K562 (cell line): ENCODE data around the gene IQGAP3. TPM values are rescaled to one million over a fixed set of nuclear protein-coding genes. Genes with fewer than 3 reads are reported as not detected.
A peak's percentile ranks its signal among the peaks of the same experiment; 100 is the strongest.

Experiments
- ATAC-seq: fragments of 200-7000 bp; cut with Tn5 transposase; 3 replicates; pipeline ENCODE4 v1.9.1; 2020; ENCODE audit warnings: moderate library complexity
- BruUV-seq: library from RNA; stranded (reverse); fragments of 400-500 nt; replicated peaks from 2 replicates; lab custom pipeline; 2021; lab: Mats Ljungman, UMichigan
- CTCF ChIA-PET: fragments of 300-600 bp; formaldehyde crosslinking; extraction: SDS; loops from one replicate; lab custom pipeline; 2021; ENCODE audit warnings: low intra/inter-chr PET ratio; lab: Yijun Ruan, JAX
- POLR2A ChIA-PET: fragments of 300-600, 350-650 bp; sonication (Branson Sonifier 250); formaldehyde crosslinking; extraction: SDS; loops from one replicate; lab custom pipeline; 2021; ENCODE audit warnings: antibody characterized with exemption, inconsistent platforms; lab: Yijun Ruan, JAX
- DNase-seq, 4 experiments: peaks; one replicate each; pipeline versions ENCODE4 v3.0.0 to v3.0.0-alpha.2; 2011 to 2018; ENCODE audit warnings: low spot score in 3 of 4, mixed read lengths in 3 of 4; ENCODE audit errors: extremely low read depth in 1 of 4
- FAIRE-seq: peaks from 2 replicates; lab custom pipeline; 2011; peaks lifted over from hg19 to GRCh38; lab: Jason Lieb, UNC
- H2AFZ ChIP-seq: 2 replicates; pipeline ENCODE4 v1.6.0; 2011; ENCODE audit warnings: low read depth, low read length, control low read depth, inconsistent platforms
- H3K27ac ChIP-seq: fragments of 200-600 bp; 3 replicates; pipeline ENCODE4 v1.8.0; 2011; ENCODE audit warnings: low read depth, mild to moderate bottlenecking, control low read depth, inconsistent platforms, low read length, moderate library complexity, mixed read lengths; ENCODE audit errors: extremely low read depth
- H3K27me3 ChIP-seq, 2 experiments: fragments of 300-600 bp in 1 of 2; 2 replicates in 1 of 2; 3 replicates in 1 of 2; pipeline versions ENCODE4 v1.6.0 to v1.8.0; 2011; ENCODE audit warnings: inconsistent platforms in 2 of 2, low read length in 2 of 2, mild to moderate bottlenecking in 1 of 2, mixed read lengths in 1 of 2, moderate library complexity in 1 of 2; ENCODE audit not compliant: control insufficient read depth in 2 of 2, insufficient read depth in 2 of 2
- H3K36me3 ChIP-seq: fragments of 300-600 bp; 3 replicates; pipeline ENCODE4 v1.8.0; 2011; ENCODE audit warnings: mild to moderate bottlenecking, low read length, inconsistent platforms; ENCODE audit not compliant: control insufficient read depth, insufficient read depth
- H3K4me1 ChIP-seq, 2 experiments: fragments of 200-600 bp in 1 of 2; replicated peaks in 1 of 2; 2 replicates in 1 of 2; 3 replicates in 1 of 2; pipeline versions ENCODE4 v1.5.1 to v1.8.0; 2011; ENCODE audit warnings: inconsistent platforms in 2 of 2, low read length in 2 of 2, mild to moderate bottlenecking in 1 of 2, mixed read lengths in 1 of 2, moderate library complexity in 1 of 2; ENCODE audit not compliant: control insufficient read depth in 2 of 2, insufficient read depth in 2 of 2
- H3K4me2 ChIP-seq: 2 replicates; pipeline ENCODE4 v1.6.1; 2011; ENCODE audit warnings: low read length, control low read depth, inconsistent platforms, mixed read lengths; ENCODE audit not compliant: insufficient read depth
- H3K4me3 ChIP-seq: fragments of 200-600 bp; sonication (generic), shearing (Covaris generic); 2 replicates; pipeline ENCODE4 v1.5.1; 2016; ENCODE audit warnings: control low read depth, inconsistent platforms
- H3K79me2 ChIP-seq: fragments of 200-600 bp; 3 replicates; pipeline ENCODE4 v1.8.0; 2011; ENCODE audit warnings: low read length, inconsistent platforms; ENCODE audit not compliant: control insufficient read depth, insufficient read depth
- H3K9ac ChIP-seq, 2 experiments: 2 replicates each; pipeline versions ENCODE4 v1.6.0 to v1.6.1; 2011; ENCODE audit warnings: low read depth in 2 of 2, low read length in 2 of 2, control low read depth in 1 of 2, inconsistent platforms in 1 of 2, mild to moderate bottlenecking in 1 of 2, mixed read lengths in 1 of 2; ENCODE audit not compliant: insufficient read depth in 1 of 2
- H3K9me1 ChIP-seq: one replicate; pipeline ENCODE4 v1.6.0; 2011; ENCODE audit warnings: inconsistent platforms, mild to moderate bottlenecking, low read length, moderate library complexity; ENCODE audit not compliant: control insufficient read depth, insufficient read depth
- H3K9me3 ChIP-seq: replicated peaks from 2 replicates; pipeline ENCODE4 v1.5.1; 2011; ENCODE audit warnings: low read depth, low read length, inconsistent platforms; ENCODE audit not compliant: control insufficient read depth, insufficient read depth
- H4K20me1 ChIP-seq: replicated peaks from 2 replicates; pipeline ENCODE4 v1.6.1; 2011; ENCODE audit warnings: low read length, inconsistent platforms, mixed read lengths; ENCODE audit not compliant: control insufficient read depth, insufficient read depth
- GABPA ChIP-seq: fragments of 200-800 bp; sonication (Bioruptor generic); conservative IDR thresholded peaks from 2 replicates; pipeline ENCODE4 v1.6.1; 2016; ENCODE audit warnings: low read depth, missing genetic modification characterization, missing compliant biosample characterization
- NEUROD1 ChIP-seq: fragments of 150-350 bp; IDR thresholded peaks from 2 replicates; pipeline ENCODE4 v1.6.1; 2014; ENCODE audit warnings: borderline replicate concordance, low read length, low read depth; ENCODE audit not compliant: partially characterized antibody
- NR2C1 ChIP-seq, 2 experiments: fragments of 450-650 bp; IDR thresholded peaks; 2 replicates each; pipeline ENCODE4 v1.6.1; 2017; ENCODE audit warnings: mild to moderate bottlenecking in 2 of 2, antibody characterized with exemption in 1 of 2, inconsistent platforms in 1 of 2, missing compliant biosample characterization in 1 of 2, missing genetic modification characterization in 1 of 2
- PBX2 ChIP-seq, 2 experiments: IDR thresholded peaks in 1 of 2; conservative IDR thresholded peaks in 1 of 2; 2 replicates each; pipeline ENCODE4 v1.6.1; 2016; ENCODE audit warnings: low read depth in 2 of 2, mild to moderate bottlenecking in 1 of 2, missing compliant biosample characterization in 1 of 2, missing genetic modification characterization in 1 of 2, moderate library complexity in 1 of 2
- POLR3A ChIP-seq: IDR thresholded peaks from 2 replicates; pipeline ENCODE4 v1.6.1; 2011; ENCODE audit warnings: borderline replicate concordance, mild to moderate bottlenecking, moderate library complexity; ENCODE audit not compliant: insufficient read length, insufficient read depth; ENCODE audit errors: extremely low read depth
- RNF219 ChIP-seq: fragments of 250-450 bp; sonication (Bioruptor Pico); IDR thresholded peaks from 2 replicates; pipeline ENCODE4 v1.5.0; 2022; ENCODE audit warnings: mild to moderate bottlenecking
- ZBTB2 ChIP-seq: fragments of 450-650 bp; IDR thresholded peaks from 2 replicates; pipeline ENCODE4 v1.6.1; 2016; ENCODE audit warnings: antibody characterized with exemption
- WGBS: fragments of 100-300 bp; shearing (Covaris generic); methylation state at CpG from one replicate; pipeline ENCODE4 v1.1.6; 2016; ENCODE audit warnings: low coverage, mixed read lengths; ENCODE audit not compliant: insufficient coverage; ENCODE audit errors: missing lambda C conversion rate; 5-methylcytosine and 5-hydroxymethylcytosine counted together
- in situ Hi-C: fragments of 300-500 bp; cut with MboI; formaldehyde crosslinking; loops from 4 replicates; pipeline ENCODE4 v1.15.0; 2018; ENCODE audit warnings: inconsistent platforms, mixed read lengths
- intact Hi-C: fragments of 100-400 bp; cut with micrococcal nuclease; formaldehyde crosslinking; loops from 2 replicates; pipeline ENCODE4 v1.14.2; 2022
- polyA plus RNA-seq, 8 experiments: library from polyadenylated mRNA; depleted of rRNA in 4 of 8; stranded (reverse) in 5 of 8; unstranded in 3 of 8; fragments of >200 nt; fragmentation: Nextera tagmentation in 2 of 8; fragmentation: Illumina TruSeq in 1 of 8; extraction: Ambion mirVana in 2 of 8; extraction: Trizol in 1 of 8; gene quantifications; 2 replicates each; pipeline versions ENCODE4 v1.2.1 to v1.2.3, GENCODE V29; 2011 to 2014; ENCODE audit warnings: inconsistent platforms in 1 of 8, missing spikeins in 1 of 8
- total RNA-seq, 7 experiments: library from RNA; depleted of rRNA in 6 of 7; stranded (reverse); fragments of >200 nt in 6 of 7; fragmentation: Illumina TruSeq in 2 of 7; extraction: Trizol in 2 of 7; gene quantifications; 2 replicates each; pipeline versions ENCODE4 v1.2.1 to v1.2.3, GENCODE V29; 2011 to 2021; ENCODE audit warnings: low replicate concordance in 1 of 7

The IQGAP3 gene
- total and polyA plus RNA-seq, 9 of the 15 experiments (the other 6 are each of a cell fraction or from before 2014, with no cell fraction given) = 1.4 to 16.6 (median 11.9) TPM

- Histone ChIP-seq H3K9me3 (no peaks in the 10 kb centered on the region), H3K27me3 (no peaks in the 10 kb centered on the region), H2AFZ (peak overlapping the region; percentile 26; the same call in 1 of the 2 replicates), H3K4me1 (peaks cover 3 to 5% of the 10 kb centered on the region in 2 experiments; a peak in 3 of 5 replicates), H3K4me3 (no peak overlapping the region), H3K79me2 (no peaks in the 10 kb centered on the region), H4K20me1 (no peaks in the 10 kb centered on the region), H3K4me2 (no peak overlapping the region), H3K9me1 (no peaks in the 10 kb centered on the region), H3K36me3 (no peaks in the 10 kb centered on the region), H3K27ac (no peak overlapping the region), H3K9ac (no peak overlapping the region)
- no peak for TF ChIP-seq RNF219 (CRISPR knock-in tag)
- no peak for TF ChIP-seq PBX2 (CRISPR knock-in tag; IDR thresholded peaks at IDR 0.05; ENCODE audit: low read depth)
- peak; percentile 58; the same call in 1 of the 2 replicates for TF ChIP-seq PBX2 (tag; conservative IDR thresholded peaks at IDR 0.05; ENCODE audit: low read depth)
- peak; percentile 25 for TF ChIP-seq NEUROD1
- TF ChIP-seq NR2C1 (IDR thresholded peaks at IDR 0.05) = no peak
- TF ChIP-seq NR2C1 (tag; IDR thresholded peaks at IDR 0.05) = 0 out of 2 replicates have a peak, but pooled peaks have one; percentile 24
- TF ChIP-seq GABPA (tag) = 0 out of 2 replicates have a peak, but pooled peaks have one; percentile 16
- no peak for TF ChIP-seq ZBTB2
- TF ChIP-seq POLR3A = no peak
- ChIA-PET CTCF (no interaction called here), POLR2A (interaction anchor here (0.6 to 1.3 kb wide), 2 partner anchors 29 to 107 kb away, joined by 3 read pairs; no protein-coding TSS in a partner anchor)
- no peak for FAIRE-seq
- no peak for DNase-seq
- in situ Hi-C loops = no loop called here
- WGBS = 21% methylated on average over 3 of the region's 7 CpGs
- intact Hi-C loops = no loop called here
- no peak for ATAC-seq
- no TSS peak for BruUV-seq
These were observed 5.7 kb upstream of the IQGAP3 start for GRCh38 chr1:156578055-156578454.
